Esophagus mucosa (tissue), 1 donor: ENCODE data around the gene TMEM151B. TPM values are rescaled to one million over a fixed set of nuclear protein-coding genes. Genes with fewer than 3 reads are reported as not detected.

Experiments
- ATAC-seq: fragments of 200-7000 bp; cut with Tn5 transposase; one replicate; pipeline ENCODE4 v1.9.1; 2020
- total RNA-seq: library from RNA; stranded (reverse); gene quantifications from one replicate; pipeline ENCODE4 v1.2.4, GENCODE V29; 2023
- donor health status: DM: yes; HTN: yes; CAD: no.

TMEM151B gene
- total RNA-seq, 1 donor from 2014 or later: not detected

- ATAC-seq: no peak
Measured at GRCh38 chr6:44232676-44233566, 37.3 kb upstream of the TMEM151B start.

- ATAC-seq: no peak
Measured at GRCh38 chr6:44233567-44234100, 36.6 kb upstream of the TMEM151B start.

- peak; percentile 32 for ATAC-seq
Measured at GRCh38 chr6:44234101-44235025, 35.9 kb upstream of the TMEM151B start.

GRCh38 chr6:44235269-44235668, 35.0 kb upstream of the TMEM151B start:
- ATAC-seq: no peak

GRCh38 chr6:44235891-44236516, 34.2 kb upstream of the TMEM151B start:
- no peak for ATAC-seq

GRCh38 chr6:44237021-44237812, 33.0 kb upstream of the TMEM151B start:
- ATAC-seq: peak; percentile 98

- peak; percentile 85 for ATAC-seq
Measured at GRCh38 chr6:44237813-44238433, 32.3 kb upstream of the TMEM151B start.

GRCh38 chr6:44238687-44239350, 31.4 kb upstream of the TMEM151B start:
- ATAC-seq: no peak

- no peak for ATAC-seq
Measured at GRCh38 chr6:44243345-44243744, 26.9 kb upstream of the TMEM151B start.

GRCh38 chr6:44245391-44245911, 24.8 kb upstream of the TMEM151B start:
- no peak for ATAC-seq

- peak; percentile 52 for ATAC-seq
Measured at GRCh38 chr6:44245912-44246662, 24.2 kb upstream of the TMEM151B start.

- ATAC-seq: peak; percentile 95
Measured at GRCh38 chr6:44246663-44247337, 23.4 kb upstream of the TMEM151B start, which contains the start of gene HSP90AB1. Gene HSP90AB1, plus strand, starts transcription at chr6:44247101. Its CDS starts 1,529 bp downstream, at chr6:44248630.

GRCh38 chr6:44247338-44248302, 22.6 kb upstream of the TMEM151B start:
- ATAC-seq: peak; percentile 71

- no peak for ATAC-seq
Measured at GRCh38 chr6:44248579-44248978, 21.7 kb upstream of the TMEM151B start.

GRCh38 chr6:44249082-44249748, 21.0 kb upstream of the TMEM151B start:
- ATAC-seq: no peak

GRCh38 chr6:44250067-44250717, 20.1 kb upstream of the TMEM151B start:
- ATAC-seq: no peak
